H1 (cell line): ENCODE data around the gene C1orf56. TPM values are rescaled to one million over a fixed set of nuclear protein-coding genes. Genes with fewer than 3 reads are reported as not detected.

Experiments used
- CTCF ChIA-PET: fragments of 300-600 bp; sonication (Branson Sonifier 250); formaldehyde crosslinking; loops from one replicate; lab custom pipeline; 2021; ENCODE audit not compliant: partially characterized antibody; lab: Charles Lee
- POLR2A ChIA-PET: fragments of 300-600 bp; sonication (Branson Sonifier 250); formaldehyde crosslinking; loops from one replicate; lab custom pipeline; 2021; ENCODE audit warnings: inconsistent platforms; ENCODE audit not compliant: partially characterized antibody; lab: Charles Lee
- DNase-seq, 2 experiments: peaks; one replicate each; pipeline versions ENCODE4 v3.0.0 to v3.0.0-alpha.2; 2010 to 2022; ENCODE audit warnings: low spot score in 2 of 2, low read depth in 1 of 2, mixed read lengths in 1 of 2
- FAIRE-seq: peaks from 2 replicates; lab custom pipeline; 2011; peaks lifted over from hg19 to GRCh38; lab: Jason Lieb, UNC
- H2AFZ ChIP-seq: 2 replicates; pipeline ENCODE4 v1.8.1; 2012; ENCODE audit warnings: low read length, inconsistent platforms
- H2AK5ac ChIP-seq: 2 replicates; pipeline ENCODE4 v1.6.1; 2013; ENCODE audit warnings: low read depth, low read length
- H2BK120ac ChIP-seq: replicated peaks from 2 replicates; pipeline ENCODE3; 2013; ENCODE audit warnings: low read depth, low read length, inconsistent platforms
- H2BK12ac ChIP-seq: 2 replicates; pipeline ENCODE4 v1.6.1; 2013; ENCODE audit warnings: low read depth, low read length
- H2BK15ac ChIP-seq: 2 replicates; pipeline ENCODE4 v1.6.1; 2013; ENCODE audit warnings: low read length
- H2BK20ac ChIP-seq: 2 replicates; pipeline ENCODE4 v1.6.1; 2013; ENCODE audit warnings: low read length
- H2BK5ac ChIP-seq: 2 replicates; pipeline ENCODE4 v1.6.1; 2013; ENCODE audit warnings: low read depth, low read length
- H3K14ac ChIP-seq: 2 replicates; pipeline ENCODE4 v1.6.1; 2013; ENCODE audit warnings: inconsistent platforms; ENCODE audit not compliant: insufficient read length
- H3K18ac ChIP-seq: 2 replicates; pipeline ENCODE4 v1.6.1; 2013; ENCODE audit warnings: low read length; ENCODE audit errors: extremely low read depth
- H3K23ac ChIP-seq: 2 replicates; pipeline ENCODE4 v1.6.1; 2013; ENCODE audit warnings: inconsistent platforms; ENCODE audit not compliant: insufficient read length
- H3K23me2 ChIP-seq: 2 replicates; pipeline ENCODE4 v1.6.1; 2013; ENCODE audit warnings: low read depth, low read length
- H3K27ac ChIP-seq: 2 replicates; pipeline ENCODE4 v1.6.1; 2011; ENCODE audit warnings: low read depth, low read length, inconsistent platforms
- H3K27me3 ChIP-seq, 4 experiments: replicated peaks in 1 of 4; 1 replicate in 1 of 4; 2 replicates in 3 of 4; pipeline versions ENCODE4 v1.6.1 to v1.8.1; 2011 to 2013; ENCODE audit warnings: low read length in 3 of 4, mild to moderate bottlenecking in 3 of 4, inconsistent platforms in 2 of 4, mixed read lengths in 2 of 4, moderate library complexity in 1 of 4; ENCODE audit not compliant: control insufficient read depth in 3 of 4, insufficient read depth in 3 of 4; ENCODE audit errors: extremely low read depth in 1 of 4
- H3K36me3 ChIP-seq, 4 experiments: 2 replicates each; pipeline versions ENCODE4 v1.6.1 to v1.8.1; 2011 to 2013; ENCODE audit warnings: mild to moderate bottlenecking in 4 of 4, low read length in 3 of 4, moderate library complexity in 2 of 4, control low read depth in 1 of 4, inconsistent platforms in 1 of 4; ENCODE audit not compliant: insufficient read depth in 4 of 4, control insufficient read depth in 2 of 4
- H3K4ac ChIP-seq: replicated peaks from 2 replicates; pipeline ENCODE3; 2013; ENCODE audit warnings: low read length, low read depth, mixed read lengths, inconsistent platforms; ENCODE audit not compliant: insufficient read length
- H3K4me1 ChIP-seq, 4 experiments: replicated peaks in 1 of 4; 1 replicate in 1 of 4; 2 replicates in 3 of 4; pipeline versions ENCODE4 v1.6.1 to v1.8.1; 2011 to 2013; ENCODE audit warnings: low read length in 3 of 4, inconsistent platforms in 2 of 4, mixed read lengths in 1 of 4; ENCODE audit not compliant: insufficient read depth in 4 of 4, control insufficient read depth in 3 of 4
- H3K4me2 ChIP-seq, 2 experiments: 2 replicates each; pipeline versions ENCODE4 v1.6.1 to v1.8.1; 2011 to 2013; ENCODE audit warnings: low read depth in 2 of 2, low read length in 2 of 2, control low read depth in 1 of 2, inconsistent platforms in 1 of 2, mild to moderate bottlenecking in 1 of 2; ENCODE audit not compliant: insufficient read depth in 1 of 2
- H3K4me3 ChIP-seq, 4 experiments: fragments of 200-600, 300-600 bp in 1 of 4; sonication (generic), shearing (Covaris generic), sonication (Bioruptor Twin) in 1 of 4; 2 replicates each; pipeline versions ENCODE4 v1.5.1 to v1.8.1; 2011 to 2016; ENCODE audit warnings: low read length in 4 of 4, low read depth in 3 of 4, control low read depth in 2 of 4, inconsistent platforms in 2 of 4, mild to moderate bottlenecking in 2 of 4, mixed read lengths in 1 of 4, moderate library complexity in 1 of 4; ENCODE audit not compliant: insufficient read depth in 2 of 4; ENCODE audit errors: extremely low read depth in 1 of 4
- H3K56ac ChIP-seq: replicated peaks from 2 replicates; pipeline ENCODE3; 2013; ENCODE audit warnings: low read depth, mild to moderate bottlenecking, mixed read lengths, low read length, inconsistent platforms; ENCODE audit not compliant: insufficient read length
- H3K79me1 ChIP-seq: 2 replicates; pipeline ENCODE4 v1.6.1; 2013; ENCODE audit warnings: low read depth, low read length, control low read depth
- H3K79me2 ChIP-seq, 2 experiments: 2 replicates each; pipeline versions ENCODE4 v1.6.1 to v1.8.1; 2012 to 2013; ENCODE audit warnings: low read length in 2 of 2, mild to moderate bottlenecking in 2 of 2, inconsistent platforms in 1 of 2; ENCODE audit not compliant: insufficient read depth in 2 of 2, control insufficient read depth in 1 of 2
- H3K9ac ChIP-seq, 4 experiments: replicated peaks in 1 of 4; 1 replicate in 1 of 4; 2 replicates in 3 of 4; pipeline versions ENCODE4 v1.6.1 to v1.8.1; 2011 to 2013; ENCODE audit warnings: low read depth in 3 of 4, low read length in 3 of 4, control low read depth in 2 of 4, mild to moderate bottlenecking in 2 of 4, moderate library complexity in 2 of 4, inconsistent platforms in 1 of 4; ENCODE audit errors: extremely low read depth in 1 of 4
- H3K9me3 ChIP-seq, 2 experiments: 2 replicates each; pipeline versions ENCODE4 v1.6.1 to v1.8.1; 2012 to 2013; ENCODE audit warnings: mild to moderate bottlenecking in 2 of 2, moderate library complexity in 2 of 2, control low read depth in 1 of 2, inconsistent platforms in 1 of 2, low read depth in 1 of 2, low read length in 1 of 2, mixed read lengths in 1 of 2; ENCODE audit not compliant: insufficient read depth in 2 of 2
- H4K20me1 ChIP-seq, 2 experiments: replicated peaks in 1 of 2; 2 replicates each; pipeline versions ENCODE3 to v1.8.1; 2011 to 2013; ENCODE audit warnings: inconsistent platforms in 2 of 2, low read length in 2 of 2, mild to moderate bottlenecking in 1 of 2; ENCODE audit not compliant: insufficient read depth in 2 of 2, control insufficient read depth in 1 of 2
- H4K5ac ChIP-seq: 2 replicates; pipeline ENCODE4 v1.6.1; 2013; ENCODE audit warnings: low read length, low read depth, mixed read lengths, inconsistent platforms; ENCODE audit not compliant: insufficient read length
- H4K8ac ChIP-seq: 2 replicates; pipeline ENCODE4 v1.8.0; 2013; ENCODE audit warnings: mild to moderate bottlenecking, moderate library complexity, low read length, inconsistent platforms; ENCODE audit not compliant: insufficient read depth; ENCODE audit errors: extremely low read depth
- H4K91ac ChIP-seq: replicated peaks from 2 replicates; pipeline ENCODE3; 2013; ENCODE audit warnings: low read length, mixed read lengths, inconsistent platforms; ENCODE audit not compliant: insufficient read length
- CEBPB ChIP-seq: IDR thresholded peaks from 2 replicates; pipeline ENCODE4 v1.6.1; 2012; ENCODE audit warnings: low read depth, low read length
- E2F6 ChIP-seq: IDR thresholded peaks from 2 replicates; pipeline ENCODE4 v1.6.1; 2012; ENCODE audit warnings: inconsistent platforms
- KDM1A ChIP-seq: fragments of 200-600, 300-600 bp; sonication (generic); IDR thresholded peaks from 2 replicates; pipeline ENCODE4 v1.7.1; 2016; ENCODE audit warnings: mild to moderate bottlenecking, low read length, borderline replicate concordance
- RAD21 ChIP-seq, 2 experiments: IDR thresholded peaks in 1 of 2; conservative IDR thresholded peaks in 1 of 2; 2 replicates each; pipeline ENCODE4 v1.6.1; 2011; ENCODE audit warnings: low read depth in 2 of 2, low read length in 2 of 2, improper control_type of control experiment in 1 of 2, inconsistent platforms in 1 of 2, mild to moderate bottlenecking in 1 of 2, moderate library complexity in 1 of 2
- TAF1 ChIP-seq: IDR thresholded peaks from 2 replicates; pipeline ENCODE4 v1.6.1; 2011; ENCODE audit warnings: mild to moderate bottlenecking, low read depth, low read length
- TBP ChIP-seq: IDR thresholded peaks from 2 replicates; pipeline ENCODE4 v1.6.1; 2011; ENCODE audit warnings: low read depth, low read length, improper control_type of control experiment
- TCF12 ChIP-seq: IDR thresholded peaks from 2 replicates; pipeline ENCODE4 v1.6.1; 2011; ENCODE audit warnings: low read depth, mild to moderate bottlenecking, low read length
- TEAD4 ChIP-seq: IDR thresholded peaks from 2 replicates; pipeline ENCODE4 v1.6.1; 2012; ENCODE audit warnings: low read depth, low read length, inconsistent platforms, mixed read lengths
- WGBS, 2 experiments: shearing (Covaris generic) in 1 of 2; methylation state at CpG; one replicate each; pipeline versions ENCODE4 v1.1.6 to v1.1.7; 2013 to 2015; ENCODE audit warnings: low lambda C conversion rate in 2 of 2, mixed read lengths in 2 of 2, inconsistent platforms in 1 of 2, low coverage in 1 of 2, missing lambda C conversion rate in 1 of 2; ENCODE audit not compliant: insufficient replicate concordance in 2 of 2, insufficient coverage in 1 of 2, insufficient read length in 1 of 2; ENCODE audit errors: extremely low coverage in 1 of 2, missing lambda C conversion rate in 1 of 2; 5-methylcytosine and 5-hydroxymethylcytosine counted together
- polyA plus RNA-seq, 7 experiments: library from polyadenylated mRNA; depleted of rRNA in 3 of 7; stranded (reverse) in 5 of 7; unstranded in 2 of 7; fragments of >200 nt in 5 of 7; fragments of 200-250 nt in 2 of 7; gene quantifications; 1 replicate in 5 of 7; 2 replicates in 1 of 7; 4 replicates in 1 of 7; pipeline versions ENCODE4 v1.2.1 to v1.2.3, GENCODE V29; 2011 to 2013; ENCODE audit warnings: missing spikeins in 2 of 7, mixed read lengths in 2 of 7
- total RNA-seq: library from RNA; stranded (reverse); fragmentation: NEBNext Ultra II Directional; extraction: Animal tissue kit (Norgen Biotek cat#: 25700); gene quantifications from 2 replicates; pipeline ENCODE4 v1.2.1, GENCODE V29; 2021

Gene C1orf56
- total and polyA plus RNA-seq, 2 of the 8 experiments (the other 6 are each of a cell fraction or from before 2014, with no cell fraction given), result 3.0 to 3.4 TPM

- Histone ChIP-seq H4K20me1 (peaks cover 0 to 8% of the 10 kb centered on the region in 2 experiments), H3K79me1 (peaks cover 12% of the 10 kb centered on the region), H4K91ac (peak within 1 kb of the TSS; percentile 86), H3K9me3 (no peaks in the 10 kb centered on the region), H3K23me2 (peaks cover 13% of the 10 kb centered on the region; the same call in 1 of the 2 replicates), H3K4ac (peak within 1 kb of the TSS; percentile 92), H2AK5ac (no peak within 1 kb of the TSS), H2BK12ac (no peak within 1 kb of the TSS; the same call in 1 of the 2 replicates), H2AFZ (no peak within 1 kb of the TSS), H3K27me3 (no peaks in the 10 kb centered on the region), H3K36me3 (peaks cover 11 to 23% (median 20%) of the 10 kb centered on the region in 4 experiments), H3K14ac (no peak within 1 kb of the TSS), H3K4me2 (peak within 1 kb of the TSS; percentile 81 to 96), H3K27ac (peak within 1 kb of the TSS; percentile 63), H2BK120ac (no peak within 1 kb of the TSS), H2BK20ac (no peak within 1 kb of the TSS), H4K5ac (peak within 1 kb of the TSS; percentile 92), H4K8ac (peak within 1 kb of the TSS; percentile 68; the same call in 1 of the 2 replicates), H2BK5ac (peak within 1 kb of the TSS; percentile 90), H2BK15ac (no peak within 1 kb of the TSS; the same call in 1 of the 2 replicates), H3K23ac (no peak within 1 kb of the TSS), H3K4me1 (peaks cover 4 to 14% (median 6%) of the 10 kb centered on the region in 4 experiments; a peak in 6 of 7 replicates), H3K18ac (peak within 1 kb of the TSS; percentile 97), H3K56ac (peak within 1 kb of the TSS; percentile 90), H3K9ac (peak within 1 kb of the TSS; percentile 25 to 84 (median 76)), H3K79me2 (peaks cover 7 to 67% of the 10 kb centered on the region in 2 experiments), H3K4me3 (peak within 1 kb of the TSS; percentile 80 to 97 (median 89))
- ChIA-PET POLR2A (interaction anchor here (0.6 to 9.1 kb wide), 11 partner anchors 11 to 130 kb away, joined by 3 to 107 read pairs (median 4); partner anchors contain the start of genes C1orf56, GABPB2, MINDY1 and VPS72), CTCF (interaction anchor here (0.6 to 7.3 kb wide), 15 partner anchors 12 to 748 kb away, joined by 3 to 95 read pairs (median 5); partner anchors contain the start of genes C1orf56, GABPB2 and MINDY1)
- FAIRE-seq (no peak), DNase-seq (peak in 1 of 2 experiments; percentile 85)
- 0% methylated on average over 50 of the region's 58 CpGs; no CpG with 5 or more reads in 1 of the 2 experiments for WGBS, 2 experiments
- peak; percentile 99 for TF ChIP-seq CEBPB
- TF ChIP-seq E2F6, result 0 out of 2 replicates have a peak, but pooled peaks have one; percentile 29
- no peak for TF ChIP-seq KDM1A
- TF ChIP-seq TAF1, result peak; percentile 68
- TF ChIP-seq TCF12, result 0 out of 2 replicates have a peak, but pooled peaks have one; percentile 19
- peak; percentile 20 to 50; a peak in 3 of 4 replicates for TF ChIP-seq RAD21 (IDR thresholded peaks at IDR 0.05 in 1 of 2, conservative IDR thresholded peaks at IDR 0.05 in 1 of 2; ENCODE audit: low read depth in 2 of 2, low read length in 2 of 2)
- TF ChIP-seq TEAD4, result peak; percentile 50; the same call in 1 of the 2 replicates
- peak; percentile 22; the same call in 1 of the 2 replicates for TF ChIP-seq TBP
These were observed 11.8 kb downstream of the C1orf56 start, which contains the start of gene CDC42SE1 for GRCh38 chr1:151059109-151060006. Gene CDC42SE1 (minus strand): TSS chr1:151059622. CDS start chr1:151055730, 3,892 bp downstream.
